GM19025 (cell line): ENCODE results near the gene JTB.

ENCODE experiments used
- ATAC-seq: cut with Tn5 transposase; IDR thresholded peaks from one replicate; pipeline ENCODE4 v1.9.1; 2021; ENCODE audit warnings: mild to moderate bottlenecking, low read depth, moderate library complexity; ENCODE audit not compliant: unreplicated experiment

The JTB gene

DNA sequence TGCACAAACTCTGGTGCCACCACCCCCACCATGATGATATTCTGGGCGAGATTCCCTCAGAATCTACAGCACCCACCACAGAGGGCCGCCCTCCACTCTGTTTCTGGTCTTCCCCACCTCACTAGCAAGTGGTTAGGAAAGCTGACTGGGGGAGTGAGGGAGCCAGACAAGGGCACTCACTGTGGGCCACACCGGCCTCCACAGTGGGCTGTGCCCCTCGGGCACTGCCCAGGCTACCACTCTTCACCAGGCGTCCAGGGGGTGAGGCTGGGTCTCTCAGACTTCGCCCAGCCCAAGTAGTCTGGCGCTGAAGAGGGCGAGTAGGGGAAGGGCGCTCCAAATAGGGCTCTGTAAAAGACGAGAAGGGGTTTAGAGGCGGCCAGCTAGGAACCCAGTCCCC, 43.5 kb downstream of the JTB start:
- no peak for ATAC-seq

DNA sequence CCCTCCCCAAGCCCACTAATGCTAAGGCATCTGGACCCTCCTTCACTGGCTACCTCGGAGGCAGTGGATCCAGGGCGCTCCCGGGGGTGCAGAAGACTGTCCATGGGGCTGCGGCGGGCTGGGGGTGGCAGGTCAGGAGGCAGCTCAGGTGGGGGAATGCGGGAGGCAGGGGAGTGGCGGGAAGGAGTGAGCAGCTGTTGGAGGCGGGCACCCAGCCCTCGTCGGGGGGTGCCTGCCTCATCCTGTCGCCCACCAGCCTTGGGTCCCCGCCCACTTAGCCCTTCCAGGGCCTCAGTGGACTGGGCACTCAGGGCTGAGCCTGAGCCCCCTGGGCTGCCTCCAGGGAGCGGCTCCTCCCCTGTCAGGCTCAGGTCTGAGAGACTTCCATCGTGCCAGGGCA, 44.0 kb downstream of the JTB start:
- ATAC-seq = no peak

- ATAC-seq = no peak
Measured at GRCh38 chr1:153932156-153933131, 45.0 kb downstream of the JTB start.

- no peak for ATAC-seq
Measured at GRCh38 chr1:153929981-153930948, 47.2 kb downstream of the JTB start.

GRCh38 chr1:153929426-153929825, 48.0 kb downstream of the JTB start:
- no peak for ATAC-seq

DNA sequence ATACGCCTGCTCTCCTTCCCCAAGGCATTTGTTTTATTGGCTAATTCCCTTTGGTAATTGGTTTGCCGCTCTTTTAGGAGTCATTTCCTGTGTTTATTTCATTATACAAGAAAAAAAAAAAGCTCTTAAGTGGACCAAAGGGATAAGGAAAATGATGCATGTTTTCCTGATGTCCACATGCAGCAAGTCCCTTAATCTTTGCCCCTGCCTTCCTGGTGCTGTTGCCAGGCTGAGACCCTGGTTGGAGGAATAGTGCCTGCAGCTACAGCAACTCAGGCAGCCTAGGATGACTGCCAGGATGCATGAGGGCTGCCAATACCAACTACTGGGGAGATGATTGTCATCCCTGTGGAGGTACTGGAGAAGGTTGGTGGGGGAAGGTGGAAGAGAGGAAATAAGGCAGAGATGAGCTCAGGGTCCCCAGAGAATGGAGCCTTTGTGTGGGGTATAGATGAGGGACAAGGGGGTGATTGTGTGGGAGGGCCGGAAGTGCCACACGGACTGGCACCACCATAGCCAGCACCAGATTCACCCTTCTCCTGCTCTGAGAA, 48.6 kb downstream of the JTB start:
- ATAC-seq = no peak

- ATAC-seq = no peak
Measured at GRCh38 chr1:153928245-153928644, 49.2 kb downstream of the JTB start.

- no peak for ATAC-seq
Measured at GRCh38 chr1:153926405-153926804, 51.1 kb downstream of the JTB start.
